ENCODE measurements around the gene SRCAP. TPM values are rescaled to one million over a fixed set of nuclear protein-coding genes. Genes with fewer than 3 reads are reported as not detected.

Gene SRCAP
- total RNA-seq, 1 donor from 2014 or later = 79.7 TPM

- Mint-ChIP-seq H3K27ac (peak within 1 kb of the TSS; percentile 89), H3K4me1 (peaks cover 27% of the 10 kb centered on the region), H3K36me3 (peaks cover 7% of the 10 kb centered on the region), H3K27me3 (ENCODE audit: low read depth) (no peaks in the 10 kb centered on the region), H3K4me3 (peak within 1 kb of the TSS; percentile 91), H3K9me3 (no peaks in the 10 kb centered on the region)
- TF ChIP-seq CTCF (IDR thresholded peaks at IDR 0.05; ENCODE audit: unreplicated experiment) = no peak
- DNase-seq (ENCODE audit: low spot score in 2 of 2, unreplicated experiment in 2 of 2) = peak in 1 of 2 experiments; percentile 69
These were observed 88.1 kb downstream of the SRCAP start, which contains the start of gene ZNF629 for GRCh38 chr16:30786936-30787612. Gene ZNF629, minus strand, starts transcription at chr16:30787205. Its CDS starts 2,723 bp downstream, at chr16:30784482.

GRCh38 chr16:30787613-30788378 is 88.8 kb downstream of the SRCAP start:
- DNase-seq (ENCODE audit: low spot score in 2 of 2, unreplicated experiment in 2 of 2) = no peak
- peak overlapping the region; percentile 88 for H3K27ac Mint-ChIP-seq
- TF ChIP-seq CTCF (IDR thresholded peaks at IDR 0.05; ENCODE audit: unreplicated experiment) = no peak
- peaks cover 6% of the 10 kb centered on the region for H3K36me3 Mint-ChIP-seq
- peak overlapping the region; percentile 91 for H3K4me3 Mint-ChIP-seq
- H3K4me1 Mint-ChIP-seq = peaks cover 27% of the 10 kb centered on the region
- H3K9me3 Mint-ChIP-seq = no peaks in the 10 kb centered on the region
- H3K27me3 Mint-ChIP-seq (ENCODE audit: low read depth) = no peaks in the 10 kb centered on the region

Other genes starting within 250 kb of the SRCAP start
- 0.45 TPM in 1 of 3 replicates, not detected in the others for gene ITGAL, start 226.4 kb upstream of the SRCAP start, total RNA-seq
- 41.2 to 42.2 TPM (median 41.9 TPM) in 3 replicates for gene ZNF768, start 172.6 kb upstream of the SRCAP start, total RNA-seq
- 12.4 to 16.4 TPM (median 15.2 TPM) in 3 replicates for gene ZNF747, start 164.3 kb upstream of the SRCAP start, total RNA-seq
- 16.5 to 18.2 TPM (median 17.0 TPM) in 3 replicates for gene ZNF764, start 140.8 kb upstream of the SRCAP start, total RNA-seq
- gene ZNF688, start 127.5 kb upstream of the SRCAP start, total RNA-seq = 10.1 to 12.0 TPM (median 11.3 TPM) in 3 replicates
- 28.0 to 31.9 TPM (median 29.0 TPM) in 3 replicates for gene ZNF785, start 113.5 kb upstream of the SRCAP start, total RNA-seq
- 12.1 to 13.7 TPM (median 12.4 TPM) in 3 replicates for gene ZNF689, start 88.8 kb upstream of the SRCAP start, total RNA-seq
- gene PRR14, start 48.2 kb upstream of the SRCAP start, total RNA-seq = 39.1 to 43.7 TPM (median 43.5 TPM) in 3 replicates
- gene FBRS, start 40.7 kb upstream of the SRCAP start, total RNA-seq = 93.0 to 98.4 TPM (median 97.5 TPM) in 3 replicates
- gene PHKG2, start 49.3 kb downstream of the SRCAP start, total RNA-seq = 44.6 to 53.2 TPM (median 46.4 TPM) in 3 replicates
- 6.0 to 7.4 TPM (median 6.3 TPM) in 3 replicates for gene CFAP119, start 62.9 kb downstream of the SRCAP start, total RNA-seq
- 124 to 130 TPM (median 126 TPM) in 3 replicates for gene RNF40, start 63.2 kb downstream of the SRCAP start, total RNA-seq
- 40.8 to 41.6 TPM (median 41.4 TPM) in 3 replicates for gene ZNF629, start 88.0 kb downstream of the SRCAP start, total RNA-seq
- 43.6 to 44.8 TPM (median 43.9 TPM) in 3 replicates for gene BCL7C, start 194.9 kb downstream of the SRCAP start, total RNA-seq
- 9.1 to 11.5 TPM (median 10.3 TPM) in 3 replicates for gene CTF1, start 197.4 kb downstream of the SRCAP start, total RNA-seq
- gene FBXL19, start 224.4 kb downstream of the SRCAP start, total RNA-seq = 53.5 to 56.4 TPM (median 54.9 TPM) in 3 replicates
- 25.8 to 28.2 TPM (median 26.2 TPM) in 3 replicates for gene ORAI3, start 249.9 kb downstream of the SRCAP start, total RNA-seq